Measurements from ENCODE around the gene RHBDL2. TPM values are rescaled to one million over a fixed set of nuclear protein-coding genes. Genes with fewer than 3 reads are reported as not detected.

The RHBDL2 gene
- total and polyA plus RNA-seq, 2 experiments from 2014 or later = 0.90 to 1.2 TPM

DNA sequence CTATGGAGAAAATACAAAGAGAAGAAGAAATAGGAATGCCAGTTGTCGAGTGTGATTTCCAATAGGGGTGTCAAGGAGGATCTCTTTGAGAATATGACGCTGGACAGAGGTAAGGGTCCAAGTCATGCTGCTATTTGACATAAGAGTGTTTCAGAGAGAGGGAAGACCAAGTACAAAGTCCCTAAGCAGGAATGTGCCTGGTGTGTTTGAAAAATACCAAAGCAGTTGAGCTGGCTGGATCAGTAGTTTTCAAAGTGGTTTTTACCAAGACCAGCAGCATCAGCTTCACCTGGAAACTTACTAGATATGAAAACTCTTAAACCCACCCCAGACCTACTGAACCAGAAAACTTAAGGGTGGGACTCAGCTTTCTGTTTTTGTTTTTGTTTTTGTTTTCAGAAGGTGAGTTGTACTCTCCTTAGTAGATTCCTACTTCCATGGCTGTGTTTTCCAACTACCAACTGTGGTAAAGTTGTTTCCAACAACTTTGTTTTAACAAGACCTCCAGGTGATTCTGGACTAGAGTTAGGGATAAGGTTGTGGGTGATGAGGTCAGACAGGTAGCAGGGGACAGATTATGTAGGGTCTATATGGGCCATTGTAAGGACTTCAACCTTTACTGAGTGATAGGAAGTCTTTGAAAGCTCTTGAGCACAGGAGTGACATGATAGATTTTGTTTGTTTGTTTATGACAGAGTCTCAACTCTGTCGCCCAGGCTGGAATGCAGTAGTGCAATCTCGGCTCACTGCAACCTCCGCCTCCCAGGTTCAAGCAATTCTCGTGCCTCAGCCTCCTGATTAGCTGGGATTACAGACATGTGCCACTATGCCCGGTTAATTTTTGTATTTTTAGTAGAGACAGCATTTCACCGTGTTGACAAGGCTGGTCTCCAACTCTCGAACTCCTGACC, 53.0 kb downstream of the RHBDL2 start:
- H3K9me2 ChIP-seq (ENCODE audit: insufficient read depth) = no peaks in the 10 kb centered on the region
- H3K79me2 ChIP-seq (replicated peaks; ENCODE audit: insufficient read depth) = no peaks in the 10 kb centered on the region
- Mint-ChIP-seq H3K27me3 (ENCODE audit: insufficient read depth, low read depth, poor library complexity) (peaks cover 2% of the 10 kb centered on the region), H3K27ac (no peak overlapping the region), H3K9me3 (no peaks in the 10 kb centered on the region), H3K4me1 (peaks cover 13% of the 10 kb centered on the region; the same call in 2 of the 3 replicates), H3K4me3 (no peak overlapping the region), H3K36me3 (ENCODE audit: low read depth) (no peaks in the 10 kb centered on the region)
- no peak for DNase-seq (ENCODE audit: low spot score)
- no peak overlapping the region for H2AFZ ChIP-seq
- H3F3A ChIP-seq (replicated peaks; ENCODE audit: low read depth) = no peaks in the 10 kb centered on the region
- no peaks in the 10 kb centered on the region for H3K27me3 ChIP-seq (ENCODE audit: insufficient read depth)
- no peaks in the 10 kb centered on the region for H4K20me1 ChIP-seq (replicated peaks; ENCODE audit: insufficient read depth)
- no peaks in the 10 kb centered on the region for H3K36me3 ChIP-seq (ENCODE audit: insufficient read depth)
- TF ChIP-seq POLR2AphosphoS5 (IDR thresholded peaks at IDR 0.05; ENCODE audit: low read depth) (no peak), ZNF331 (CRISPR knock-in tag; IDR thresholded peaks at IDR 0.05; ENCODE audit: low read depth) (no peak), JUNB (IDR thresholded peaks at IDR 0.05; ENCODE audit: unreplicated experiment) (no peak), CREB1 (CRISPR knock-in tag; IDR thresholded peaks at IDR 0.05; ENCODE audit: low read depth) (no peak), EZH2phosphoT487 (IDR thresholded peaks at IDR 0.05; ENCODE audit: unreplicated experiment) (no peak)
- H3K4me1 ChIP-seq (ENCODE audit: insufficient read depth) = 0 out of 2 replicates have a peak, but pooled peaks cover 6% of the 10 kb centered on the region
- ATAC-seq = no peak
- H3K4me3 ChIP-seq = no peak overlapping the region
- no peak overlapping the region for H3K27ac ChIP-seq (ENCODE audit: low read depth)
- H3K4me2 ChIP-seq = no peak overlapping the region

DNA sequence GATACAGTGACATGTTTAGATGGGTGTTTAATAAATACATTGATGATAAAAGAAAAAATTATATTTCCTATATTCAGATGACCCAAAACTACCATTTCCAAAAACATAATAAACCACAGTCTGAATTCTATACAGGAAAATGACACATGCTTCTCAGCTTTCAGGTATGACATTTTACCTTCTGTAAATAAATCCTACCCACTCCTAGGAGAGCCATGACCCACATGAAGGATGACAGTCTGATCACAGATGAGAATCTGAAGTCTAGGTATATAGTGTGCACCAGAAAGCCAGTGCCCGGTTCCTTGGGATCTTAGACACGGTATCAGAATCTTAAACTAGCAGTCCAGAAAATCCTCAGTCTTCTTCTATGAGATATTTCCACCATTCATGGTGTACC, 56.5 kb downstream of the RHBDL2 start:
- no peaks in the 10 kb centered on the region for H3K9me2 ChIP-seq (ENCODE audit: insufficient read depth)
- ATAC-seq (no peak), DNase-seq (ENCODE audit: low spot score) (no peak)
- no peak overlapping the region for H3K4me3 ChIP-seq
- Mint-ChIP-seq H3K4me1 (peaks cover 4% of the 10 kb centered on the region; the same call in 2 of the 3 replicates), H3K36me3 (ENCODE audit: low read depth) (no peaks in the 10 kb centered on the region), H3K27ac (no peak overlapping the region), H3K4me3 (no peak overlapping the region), H3K9me3 (no peaks in the 10 kb centered on the region), H3K27me3 (ENCODE audit: insufficient read depth, low read depth, poor library complexity) (peaks cover 1% of the 10 kb centered on the region)
- no peaks in the 10 kb centered on the region for H3F3A ChIP-seq (replicated peaks; ENCODE audit: low read depth)
- no peaks in the 10 kb centered on the region for H4K20me1 ChIP-seq (replicated peaks; ENCODE audit: insufficient read depth)
- no peaks in the 10 kb centered on the region for H3K27me3 ChIP-seq (ENCODE audit: insufficient read depth)
- no peak overlapping the region for H2AFZ ChIP-seq
- no peaks in the 10 kb centered on the region for H3K36me3 ChIP-seq (ENCODE audit: insufficient read depth)
- 0 out of 2 replicates have a peak, but pooled peaks cover 6% of the 10 kb centered on the region for H3K4me1 ChIP-seq (ENCODE audit: insufficient read depth)
- no peak overlapping the region for H3K4me2 ChIP-seq
- no peak overlapping the region for H3K27ac ChIP-seq (ENCODE audit: low read depth)
- no peaks in the 10 kb centered on the region for H3K79me2 ChIP-seq (replicated peaks; ENCODE audit: insufficient read depth)
- TF ChIP-seq, protein P1, sequence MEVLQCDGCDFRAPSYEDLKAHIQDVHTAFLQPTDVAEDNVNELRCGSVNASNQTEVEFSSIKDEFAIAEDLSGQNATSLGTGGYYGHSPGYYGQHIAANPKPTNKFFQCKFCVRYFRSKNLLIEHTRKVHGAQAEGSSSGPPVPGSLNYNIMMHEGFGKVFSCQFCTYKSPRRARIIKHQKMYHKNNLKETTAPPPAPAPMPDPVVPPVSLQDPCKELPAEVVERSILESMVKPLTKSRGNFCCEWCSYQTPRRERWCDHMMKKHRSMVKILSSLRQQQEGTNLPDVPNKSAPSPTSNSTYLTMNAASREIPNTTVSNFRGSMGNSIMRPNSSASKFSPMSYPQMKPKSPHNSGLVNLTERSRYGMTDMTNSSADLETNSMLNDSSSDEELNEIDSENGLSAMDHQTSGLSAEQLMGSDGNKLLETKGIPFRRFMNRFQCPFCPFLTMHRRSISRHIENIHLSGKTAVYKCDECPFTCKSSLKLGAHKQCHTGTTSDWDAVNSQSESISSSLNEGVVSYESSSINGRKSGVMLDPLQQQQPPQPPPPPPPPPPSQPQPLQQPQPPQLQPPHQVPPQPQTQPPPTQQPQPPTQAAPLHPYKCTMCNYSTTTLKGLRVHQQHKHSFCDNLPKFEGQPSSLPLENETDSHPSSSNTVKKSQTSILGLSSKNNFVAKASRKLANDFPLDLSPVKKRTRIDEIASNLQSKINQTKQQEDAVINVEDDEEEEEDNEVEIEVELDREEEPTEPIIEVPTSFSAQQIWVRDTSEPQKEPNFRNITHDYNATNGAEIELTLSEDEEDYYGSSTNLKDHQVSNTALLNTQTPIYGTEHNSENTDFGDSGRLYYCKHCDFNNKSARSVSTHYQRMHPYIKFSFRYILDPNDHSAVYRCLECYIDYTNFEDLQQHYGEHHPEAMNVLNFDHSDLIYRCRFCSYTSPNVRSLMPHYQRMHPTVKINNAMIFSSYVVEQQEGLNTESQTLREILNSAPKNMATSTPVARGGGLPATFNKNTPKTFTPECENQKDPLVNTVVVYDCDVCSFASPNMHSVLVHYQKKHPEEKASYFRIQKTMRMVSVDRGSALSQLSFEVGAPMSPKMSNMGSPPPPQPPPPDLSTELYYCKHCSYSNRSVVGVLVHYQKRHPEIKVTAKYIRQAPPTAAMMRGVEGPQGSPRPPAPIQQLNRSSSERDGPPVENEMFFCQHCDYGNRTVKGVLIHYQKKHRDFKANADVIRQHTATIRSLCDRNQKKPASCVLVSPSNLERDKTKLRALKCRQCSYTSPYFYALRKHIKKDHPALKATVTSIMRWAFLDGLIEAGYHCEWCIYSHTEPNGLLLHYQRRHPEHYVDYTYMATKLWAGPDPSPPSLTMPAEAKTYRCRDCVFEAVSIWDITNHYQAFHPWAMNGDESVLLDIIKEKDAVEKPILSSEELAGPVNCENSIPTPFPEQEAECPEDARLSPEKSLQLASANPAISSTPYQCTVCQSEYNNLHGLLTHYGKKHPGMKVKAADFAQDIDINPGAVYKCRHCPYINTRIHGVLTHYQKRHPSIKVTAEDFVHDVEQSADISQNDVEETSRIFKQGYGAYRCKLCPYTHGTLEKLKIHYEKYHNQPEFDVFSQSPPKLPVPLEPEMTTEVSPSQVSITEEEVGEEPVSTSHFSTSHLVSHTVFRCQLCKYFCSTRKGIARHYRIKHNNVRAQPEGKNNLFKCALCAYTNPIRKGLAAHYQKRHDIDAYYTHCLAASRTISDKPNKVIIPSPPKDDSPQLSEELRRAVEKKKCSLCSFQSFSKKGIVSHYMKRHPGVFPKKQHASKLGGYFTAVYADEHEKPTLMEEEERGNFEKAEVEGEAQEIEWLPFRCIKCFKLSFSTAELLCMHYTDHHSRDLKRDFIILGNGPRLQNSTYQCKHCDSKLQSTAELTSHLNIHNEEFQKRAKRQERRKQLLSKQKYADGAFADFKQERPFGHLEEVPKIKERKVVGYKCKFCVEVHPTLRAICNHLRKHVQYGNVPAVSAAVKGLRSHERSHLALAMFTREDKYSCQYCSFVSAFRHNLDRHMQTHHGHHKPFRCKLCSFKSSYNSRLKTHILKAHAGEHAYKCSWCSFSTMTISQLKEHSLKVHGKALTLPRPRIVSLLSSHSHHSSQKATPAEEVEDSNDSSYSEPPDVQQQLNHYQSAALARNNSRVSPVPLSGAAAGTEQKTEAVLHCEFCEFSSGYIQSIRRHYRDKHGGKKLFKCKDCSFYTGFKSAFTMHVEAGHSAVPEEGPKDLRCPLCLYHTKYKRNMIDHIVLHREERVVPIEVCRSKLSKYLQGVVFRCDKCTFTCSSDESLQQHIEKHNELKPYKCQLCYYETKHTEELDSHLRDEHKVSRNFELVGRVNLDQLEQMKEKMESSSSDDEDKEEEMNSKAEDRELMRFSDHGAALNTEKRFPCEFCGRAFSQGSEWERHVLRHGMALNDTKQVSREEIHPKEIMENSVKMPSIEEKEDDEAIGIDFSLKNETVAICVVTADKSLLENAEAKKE (CRISPR knock-in tag; IDR thresholded peaks at IDR 0.05) = no peak
- TF ChIP-seq, protein P2, sequence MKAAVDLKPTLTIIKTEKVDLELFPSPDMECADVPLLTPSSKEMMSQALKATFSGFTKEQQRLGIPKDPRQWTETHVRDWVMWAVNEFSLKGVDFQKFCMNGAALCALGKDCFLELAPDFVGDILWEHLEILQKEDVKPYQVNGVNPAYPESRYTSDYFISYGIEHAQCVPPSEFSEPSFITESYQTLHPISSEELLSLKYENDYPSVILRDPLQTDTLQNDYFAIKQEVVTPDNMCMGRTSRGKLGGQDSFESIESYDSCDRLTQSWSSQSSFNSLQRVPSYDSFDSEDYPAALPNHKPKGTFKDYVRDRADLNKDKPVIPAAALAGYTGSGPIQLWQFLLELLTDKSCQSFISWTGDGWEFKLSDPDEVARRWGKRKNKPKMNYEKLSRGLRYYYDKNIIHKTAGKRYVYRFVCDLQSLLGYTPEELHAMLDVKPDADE (IDR thresholded peaks at IDR 0.05) = no peak
- TF ChIP-seq, protein P3, sequence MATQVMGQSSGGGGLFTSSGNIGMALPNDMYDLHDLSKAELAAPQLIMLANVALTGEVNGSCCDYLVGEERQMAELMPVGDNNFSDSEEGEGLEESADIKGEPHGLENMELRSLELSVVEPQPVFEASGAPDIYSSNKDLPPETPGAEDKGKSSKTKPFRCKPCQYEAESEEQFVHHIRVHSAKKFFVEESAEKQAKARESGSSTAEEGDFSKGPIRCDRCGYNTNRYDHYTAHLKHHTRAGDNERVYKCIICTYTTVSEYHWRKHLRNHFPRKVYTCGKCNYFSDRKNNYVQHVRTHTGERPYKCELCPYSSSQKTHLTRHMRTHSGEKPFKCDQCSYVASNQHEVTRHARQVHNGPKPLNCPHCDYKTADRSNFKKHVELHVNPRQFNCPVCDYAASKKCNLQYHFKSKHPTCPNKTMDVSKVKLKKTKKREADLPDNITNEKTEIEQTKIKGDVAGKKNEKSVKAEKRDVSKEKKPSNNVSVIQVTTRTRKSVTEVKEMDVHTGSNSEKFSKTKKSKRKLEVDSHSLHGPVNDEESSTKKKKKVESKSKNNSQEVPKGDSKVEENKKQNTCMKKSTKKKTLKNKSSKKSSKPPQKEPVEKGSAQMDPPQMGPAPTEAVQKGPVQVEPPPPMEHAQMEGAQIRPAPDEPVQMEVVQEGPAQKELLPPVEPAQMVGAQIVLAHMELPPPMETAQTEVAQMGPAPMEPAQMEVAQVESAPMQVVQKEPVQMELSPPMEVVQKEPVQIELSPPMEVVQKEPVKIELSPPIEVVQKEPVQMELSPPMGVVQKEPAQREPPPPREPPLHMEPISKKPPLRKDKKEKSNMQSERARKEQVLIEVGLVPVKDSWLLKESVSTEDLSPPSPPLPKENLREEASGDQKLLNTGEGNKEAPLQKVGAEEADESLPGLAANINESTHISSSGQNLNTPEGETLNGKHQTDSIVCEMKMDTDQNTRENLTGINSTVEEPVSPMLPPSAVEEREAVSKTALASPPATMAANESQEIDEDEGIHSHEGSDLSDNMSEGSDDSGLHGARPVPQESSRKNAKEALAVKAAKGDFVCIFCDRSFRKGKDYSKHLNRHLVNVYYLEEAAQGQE (IDR thresholded peaks at IDR 0.05; ENCODE audit: unreplicated experiment) = no peak
- no peak for TF ChIP-seq CREB1 (CRISPR knock-in tag; IDR thresholded peaks at IDR 0.05; ENCODE audit: low read depth)
